ENCODE measurements around the gene CRYBG2. TPM values are rescaled to one million over a fixed set of nuclear protein-coding genes. Genes with fewer than 3 reads are reported as not detected.

Gene CRYBG2
- total RNA-seq, 1 experiment from 2014 or later = 6.4 TPM

DNA sequence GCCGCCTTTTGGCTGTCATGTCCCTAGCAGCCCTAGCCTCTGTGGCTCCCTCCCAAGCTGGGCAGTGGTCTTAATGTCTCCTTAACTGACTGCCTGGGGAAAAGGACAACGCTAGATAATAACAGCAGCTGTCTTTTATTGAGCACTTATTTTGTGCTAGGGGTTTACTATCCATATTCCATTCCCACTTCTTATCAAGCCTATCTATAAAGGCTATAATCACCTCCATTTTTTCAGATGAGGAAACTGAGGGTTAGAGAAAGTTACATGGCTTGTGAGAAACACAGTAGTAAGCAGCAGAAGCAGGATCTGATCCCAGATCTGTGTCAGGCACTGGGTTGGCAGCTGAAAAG lies 67.9 kb downstream of the CRYBG2 start:
- CTCF ChIA-PET = interaction anchor here (1.3 to 1.4 kb wide), 2 partner anchors 11 to 35 kb away, joined by 3 read pairs; no protein-coding TSS in a partner anchor
- DNase-seq = no peak
- Mint-ChIP-seq H3K4me3 (ENCODE audit: low read depth, unreplicated experiment) (no peak overlapping the region), H3K9me3 (ENCODE audit: low read depth, unreplicated experiment) (no peaks in the 10 kb centered on the region), H3K27ac (ENCODE audit: unreplicated experiment) (no peak overlapping the region), H3K36me3 (ENCODE audit: insufficient read depth, unreplicated experiment) (peaks cover 30% of the 10 kb centered on the region), H3K4me1 (ENCODE audit: low read depth, unreplicated experiment) (peaks cover 17% of the 10 kb centered on the region), H3K27me3 (ENCODE audit: unreplicated experiment) (no peaks in the 10 kb centered on the region)
- TF ChIP-seq, protein P1, sequence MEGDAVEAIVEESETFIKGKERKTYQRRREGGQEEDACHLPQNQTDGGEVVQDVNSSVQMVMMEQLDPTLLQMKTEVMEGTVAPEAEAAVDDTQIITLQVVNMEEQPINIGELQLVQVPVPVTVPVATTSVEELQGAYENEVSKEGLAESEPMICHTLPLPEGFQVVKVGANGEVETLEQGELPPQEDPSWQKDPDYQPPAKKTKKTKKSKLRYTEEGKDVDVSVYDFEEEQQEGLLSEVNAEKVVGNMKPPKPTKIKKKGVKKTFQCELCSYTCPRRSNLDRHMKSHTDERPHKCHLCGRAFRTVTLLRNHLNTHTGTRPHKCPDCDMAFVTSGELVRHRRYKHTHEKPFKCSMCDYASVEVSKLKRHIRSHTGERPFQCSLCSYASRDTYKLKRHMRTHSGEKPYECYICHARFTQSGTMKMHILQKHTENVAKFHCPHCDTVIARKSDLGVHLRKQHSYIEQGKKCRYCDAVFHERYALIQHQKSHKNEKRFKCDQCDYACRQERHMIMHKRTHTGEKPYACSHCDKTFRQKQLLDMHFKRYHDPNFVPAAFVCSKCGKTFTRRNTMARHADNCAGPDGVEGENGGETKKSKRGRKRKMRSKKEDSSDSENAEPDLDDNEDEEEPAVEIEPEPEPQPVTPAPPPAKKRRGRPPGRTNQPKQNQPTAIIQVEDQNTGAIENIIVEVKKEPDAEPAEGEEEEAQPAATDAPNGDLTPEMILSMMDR (IDR thresholded peaks at IDR 0.05; ENCODE audit: unreplicated experiment) = no peak
- intact Hi-C loops (cut with micrococcal nuclease; ENCODE audit: unreplicated experiment) = no loop called here
- no TSS peak for BruUV-seq (replicated peaks)

DNA sequence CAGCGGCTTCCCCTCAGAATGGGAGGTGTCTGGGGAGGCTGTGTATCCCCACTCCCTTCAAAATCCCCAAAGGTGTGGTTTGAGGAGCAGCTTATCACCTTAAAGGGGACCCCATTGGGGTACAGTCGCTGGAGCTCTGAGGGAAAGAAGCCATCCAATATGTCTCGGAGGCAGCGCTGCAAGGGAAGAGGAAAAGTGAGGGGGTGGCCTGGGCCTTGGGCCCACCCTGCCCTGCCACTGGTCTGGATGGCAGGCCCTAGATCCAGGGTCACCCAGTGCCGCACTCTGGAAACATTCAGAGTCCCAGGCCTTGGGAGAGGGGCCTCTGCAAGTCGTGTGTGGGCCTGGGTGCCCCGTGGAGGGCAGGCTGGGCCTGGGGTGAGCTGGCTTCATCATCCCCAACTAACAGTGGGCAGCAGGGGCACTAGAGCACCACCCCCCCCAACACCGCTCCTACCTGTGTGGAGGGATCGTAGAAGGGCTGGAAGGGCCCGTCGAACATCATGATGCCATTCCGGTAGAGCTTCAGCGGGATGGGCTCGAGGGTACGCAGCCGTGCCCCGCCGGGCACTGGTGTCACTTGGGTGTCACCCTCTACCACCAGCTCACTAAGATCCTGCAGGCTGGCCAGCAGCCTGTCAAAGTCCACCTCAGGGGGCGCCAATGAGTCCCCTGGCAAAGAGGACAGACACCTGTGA lies 68.4 kb downstream of the CRYBG2 start:
- peak; percentile 30 for DNase-seq
- intact Hi-C loops (cut with micrococcal nuclease; ENCODE audit: unreplicated experiment) = no loop called here
- CTCF ChIA-PET = interaction anchor here (1.2 to 1.4 kb wide), 3 partner anchors 11 to 36 kb away, joined by 3 read pairs; no protein-coding TSS in a partner anchor
- Mint-ChIP-seq H3K4me1 (ENCODE audit: low read depth, unreplicated experiment) (peaks cover 20% of the 10 kb centered on the region), H3K4me3 (ENCODE audit: low read depth, unreplicated experiment) (peak overlapping the region; percentile 48), H3K27me3 (ENCODE audit: unreplicated experiment) (no peaks in the 10 kb centered on the region), H3K9me3 (ENCODE audit: low read depth, unreplicated experiment) (no peaks in the 10 kb centered on the region), H3K27ac (ENCODE audit: unreplicated experiment) (peak overlapping the region; percentile 84), H3K36me3 (ENCODE audit: insufficient read depth, unreplicated experiment) (peaks cover 36% of the 10 kb centered on the region)
- TF ChIP-seq, protein P1 (IDR thresholded peaks at IDR 0.05; ENCODE audit: unreplicated experiment) = no peak
- no TSS peak for BruUV-seq (replicated peaks)

DNA sequence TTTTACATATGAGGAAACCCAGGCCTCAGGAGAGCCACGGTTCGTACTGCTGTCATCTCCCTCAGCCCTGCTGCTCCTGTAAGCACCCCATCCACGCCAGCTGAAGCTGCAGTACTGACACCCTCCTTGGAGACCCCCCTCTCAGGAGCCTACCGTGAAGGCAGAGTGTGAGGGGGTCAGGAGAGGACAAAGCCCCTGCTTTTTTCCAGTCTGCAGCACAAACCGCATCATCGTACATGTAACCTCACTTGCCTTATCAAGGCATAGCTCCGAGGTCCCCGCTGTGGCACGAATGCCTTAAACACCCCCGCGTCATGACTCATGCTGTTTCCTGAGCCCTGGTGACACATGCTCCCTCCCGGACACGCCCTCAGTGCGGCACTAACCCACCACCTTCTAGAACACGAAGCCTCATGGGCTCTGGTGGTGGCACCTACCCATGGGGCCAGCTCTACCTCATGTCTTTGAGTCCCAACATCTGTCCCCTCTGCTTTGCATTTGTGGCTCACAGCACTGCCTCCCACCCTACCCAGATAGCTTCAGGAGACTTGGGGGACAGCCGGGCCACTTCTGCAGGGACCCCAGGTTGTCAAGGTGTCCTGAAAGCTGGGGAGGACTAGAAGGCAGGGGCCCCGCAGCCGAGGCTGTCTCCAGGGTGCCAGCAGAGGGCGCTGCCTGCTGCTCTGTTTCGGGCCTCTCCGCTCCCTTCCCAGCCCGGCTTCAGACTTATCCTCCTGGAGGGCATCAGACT lies 69.2 kb downstream of the CRYBG2 start:
- DNase-seq = peak; percentile 81
- Mint-ChIP-seq H3K27me3 (ENCODE audit: unreplicated experiment) (no peaks in the 10 kb centered on the region), H3K27ac (ENCODE audit: unreplicated experiment) (peak overlapping the region; percentile 84), H3K4me3 (ENCODE audit: low read depth, unreplicated experiment) (peak overlapping the region; percentile 48), H3K36me3 (ENCODE audit: insufficient read depth, unreplicated experiment) (peaks cover 43% of the 10 kb centered on the region), H3K9me3 (ENCODE audit: low read depth, unreplicated experiment) (no peaks in the 10 kb centered on the region), H3K4me1 (ENCODE audit: low read depth, unreplicated experiment) (peaks cover 20% of the 10 kb centered on the region)
- intact Hi-C loops (cut with micrococcal nuclease; ENCODE audit: unreplicated experiment) = no loop called here
- BruUV-seq (replicated peaks) = no TSS peak
- CTCF ChIA-PET = interaction anchor here (1.2 to 1.4 kb wide), 3 partner anchors 12 to 37 kb away, joined by 3 read pairs; no protein-coding TSS in a partner anchor
- TF ChIP-seq, protein P1 (IDR thresholded peaks at IDR 0.05; ENCODE audit: unreplicated experiment) = no peak

DNA sequence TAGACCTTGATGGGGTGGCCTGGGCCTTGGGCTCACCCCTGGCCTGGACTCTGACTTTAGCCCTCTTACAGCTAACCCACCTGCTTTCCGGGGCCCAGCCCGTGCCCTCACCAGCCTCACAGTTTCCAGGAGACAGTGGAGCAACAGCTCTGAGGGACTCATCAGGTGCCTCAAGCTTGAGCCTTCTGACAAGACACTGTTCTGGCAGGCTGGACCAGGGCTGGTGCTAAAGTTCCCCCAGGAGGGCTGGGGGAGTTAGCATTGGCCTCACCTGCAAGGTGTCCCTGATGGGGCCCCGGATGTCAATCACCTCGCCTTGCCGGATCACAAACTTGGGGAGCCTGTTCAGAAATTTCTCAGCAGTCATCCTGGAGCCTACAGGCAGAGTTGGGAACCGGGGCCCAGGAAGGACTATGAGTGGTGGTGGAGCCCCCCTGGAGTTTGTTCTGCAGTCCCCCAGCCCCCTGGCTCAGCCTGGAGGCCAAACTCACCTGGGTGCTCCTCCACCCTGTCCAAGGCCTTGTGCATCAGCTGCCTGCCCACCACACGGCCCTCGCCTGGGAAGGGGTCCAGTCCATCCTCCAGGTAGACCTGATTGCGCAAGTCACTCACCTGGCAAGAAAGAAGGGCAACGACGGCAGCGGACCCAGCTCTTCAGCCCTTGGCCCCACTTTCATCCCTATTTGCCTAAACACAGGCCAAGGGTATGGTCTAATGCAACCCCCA lies 69.9 kb downstream of the CRYBG2 start:
- TSS peak; percentile 12 for BruUV-seq (replicated peaks)
- Mint-ChIP-seq H3K4me3 (ENCODE audit: low read depth, unreplicated experiment) (peak overlapping the region; percentile 48), H3K4me1 (ENCODE audit: low read depth, unreplicated experiment) (peaks cover 24% of the 10 kb centered on the region), H3K27me3 (ENCODE audit: unreplicated experiment) (no peaks in the 10 kb centered on the region), H3K36me3 (ENCODE audit: insufficient read depth, unreplicated experiment) (peaks cover 50% of the 10 kb centered on the region), H3K9me3 (ENCODE audit: low read depth, unreplicated experiment) (no peaks in the 10 kb centered on the region), H3K27ac (ENCODE audit: unreplicated experiment) (peak overlapping the region; percentile 84)
- DNase-seq = no peak
- CTCF ChIA-PET = no interaction called here
- TF ChIP-seq, protein P1 (IDR thresholded peaks at IDR 0.05; ENCODE audit: unreplicated experiment) = no peak
- intact Hi-C loops (cut with micrococcal nuclease; ENCODE audit: unreplicated experiment) = no loop called here

Data from Calu3 (cell line).